Left ventricle myocardium superior (tissue), 1 donor: ENCODE measurements around the gene NAPA. TPM values are rescaled to one million over a fixed set of nuclear protein-coding genes. Genes with fewer than 3 reads are reported as not detected.
"Not testable (repeated sequence)": the region's sequence is repeated elsewhere in the genome, so short reads cannot be mapped to it uniquely, and the experiment has no call there.

Experiments
- ATAC-seq: fragments of 200-7000 bp; cut with Tn5 transposase; one replicate; pipeline ENCODE4 v1.9.1; 2020; ENCODE audit warnings: mild to moderate bottlenecking, moderate library complexity
- DNase-seq: peaks from one replicate; pipeline ENCODE4 v3.0.0-alpha.2; 2020
- intact Hi-C: fragments of 100-400 bp; cut with micrococcal nuclease; formaldehyde crosslinking; loops from one replicate; pipeline ENCODE4 v1.11.0; 2022
- total RNA-seq: library from RNA; stranded (reverse); fragmentation: NEBNext Ultra II Directional; extraction: Animal tissue kit (Norgen Biotek cat#: 25700); gene quantifications from one replicate; pipeline ENCODE4 v1.2.1, GENCODE V29; 2021
- donor health status: DM: no; HTN: yes; CAD: no; lungs with severe emphysema.

NAPA gene
- total RNA-seq, 1 donor from 2014 or later, result 123 TPM

GRCh38 chr19:47491358-47492136 is 23.3 kb downstream of the NAPA start:
- ATAC-seq, result no peak
- DNase-seq, result no peak
- intact Hi-C loops, result no loop called here

GRCh38 chr19:47490847-47491246 is 24.0 kb downstream of the NAPA start:
- DNase-seq (no peak), ATAC-seq (no peak)
- intact Hi-C loops, result no loop called here

GRCh38 chr19:47490031-47490430 is 24.8 kb downstream of the NAPA start:
- DNase-seq, result no peak
- intact Hi-C loops, result no loop called here
- no peak for ATAC-seq

GRCh38 chr19:47489072-47489914 is 25.6 kb downstream of the NAPA start:
- DNase-seq, result no peak
- intact Hi-C loops, result no loop called here
- ATAC-seq, result no peak

- DNase-seq, result no peak
- ATAC-seq, result no peak
- intact Hi-C loops, result no loop called here
Measured at GRCh38 chr19:47487551-47488515, 27.0 kb downstream of the NAPA start.

- no peak for ATAC-seq
- no peak for DNase-seq
- intact Hi-C loops, result no loop called here
Measured at GRCh38 chr19:47486900-47487299, 28.0 kb downstream of the NAPA start.

GRCh38 chr19:47486220-47486619 is 28.6 kb downstream of the NAPA start:
- intact Hi-C loops, result not testable (repeated sequence)

GRCh38 chr19:47485210-47485609 is 29.7 kb downstream of the NAPA start:
- ATAC-seq (no peak), DNase-seq (no peak)
- intact Hi-C loops, result no loop called here

More at GRCh38 chr19:47486220-47486619, 28.6 kb downstream of the NAPA start:
- not testable (repeated sequence) for DNase-seq, ATAC-seq

- intact Hi-C loops, result no loop called here
- ATAC-seq, result peak; percentile 94
- peak; percentile 93 for DNase-seq
Measured at GRCh38 chr19:47483800-47484690, 30.8 kb downstream of the NAPA start, which contains the start of gene KPTN. Gene KPTN, minus strand, starts transcription at chr19:47484219. Its CDS starts 59 bp downstream, at chr19:47484160.

GRCh38 chr19:47483200-47483599 is 31.7 kb downstream of the NAPA start:
- intact Hi-C loops, result no loop called here
- DNase-seq (peak; percentile 25), ATAC-seq (no peak)

- no peak for DNase-seq
- no peak for ATAC-seq
- intact Hi-C loops, result no loop called here
Measured at GRCh38 chr19:47481460-47482052, 33.3 kb downstream of the NAPA start.

- ATAC-seq (no peak), DNase-seq (no peak)
- intact Hi-C loops, result no loop called here
Measured at GRCh38 chr19:47480658-47481057, 34.2 kb downstream of the NAPA start.

- no peak for ATAC-seq
- DNase-seq, result no peak
- intact Hi-C loops, result no loop called here
Measured at GRCh38 chr19:47479701-47480503, 35.0 kb downstream of the NAPA start.

- intact Hi-C loops, result no loop called here
- DNase-seq (no peak), ATAC-seq (no peak)
Measured at GRCh38 chr19:47476438-47476972, 38.4 kb downstream of the NAPA start.

- intact Hi-C loops, result no loop called here
- no peak for ATAC-seq
- DNase-seq, result no peak
Measured at GRCh38 chr19:47475465-47475864, 39.4 kb downstream of the NAPA start.

- intact Hi-C loops, result no loop called here
- DNase-seq, result no peak
- ATAC-seq, result no peak
Measured at GRCh38 chr19:47473336-47473735, 41.5 kb downstream of the NAPA start.
